ENCODE data around the gene OR5B3. TPM values are rescaled to one million over a fixed set of nuclear protein-coding genes. Genes with fewer than 3 reads are reported as not detected.

Gene OR5B3
- total RNA-seq (not detected), polyA plus RNA-seq (not detected)

GRCh38 chr11:58406774-58407173 lies at the start of gene OR5B3:
Gene OR5B3 (minus strand): TSS chr11:58406874. CDS start chr11:58403409, 3,465 bp downstream.
- Histone ChIP-seq H3K4me1 (no peaks in the 10 kb centered on the region), H3K9me3 (no peaks in the 10 kb centered on the region), H3K27ac (no peak within 1 kb of the TSS), H3K4me3 (no peak within 1 kb of the TSS), H3K27me3 (no peaks in the 10 kb centered on the region), H3K36me3 (no peaks in the 10 kb centered on the region)
- intact Hi-C loops (cut with DNase I) = no loop called here
- no peak for FAIRE-seq
- 36 to 44% methylated on average over 1 of the region's 1 CpG for WGBS, 2 donors
- TF ChIP-seq, protein P1, sequence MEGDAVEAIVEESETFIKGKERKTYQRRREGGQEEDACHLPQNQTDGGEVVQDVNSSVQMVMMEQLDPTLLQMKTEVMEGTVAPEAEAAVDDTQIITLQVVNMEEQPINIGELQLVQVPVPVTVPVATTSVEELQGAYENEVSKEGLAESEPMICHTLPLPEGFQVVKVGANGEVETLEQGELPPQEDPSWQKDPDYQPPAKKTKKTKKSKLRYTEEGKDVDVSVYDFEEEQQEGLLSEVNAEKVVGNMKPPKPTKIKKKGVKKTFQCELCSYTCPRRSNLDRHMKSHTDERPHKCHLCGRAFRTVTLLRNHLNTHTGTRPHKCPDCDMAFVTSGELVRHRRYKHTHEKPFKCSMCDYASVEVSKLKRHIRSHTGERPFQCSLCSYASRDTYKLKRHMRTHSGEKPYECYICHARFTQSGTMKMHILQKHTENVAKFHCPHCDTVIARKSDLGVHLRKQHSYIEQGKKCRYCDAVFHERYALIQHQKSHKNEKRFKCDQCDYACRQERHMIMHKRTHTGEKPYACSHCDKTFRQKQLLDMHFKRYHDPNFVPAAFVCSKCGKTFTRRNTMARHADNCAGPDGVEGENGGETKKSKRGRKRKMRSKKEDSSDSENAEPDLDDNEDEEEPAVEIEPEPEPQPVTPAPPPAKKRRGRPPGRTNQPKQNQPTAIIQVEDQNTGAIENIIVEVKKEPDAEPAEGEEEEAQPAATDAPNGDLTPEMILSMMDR (IDR thresholded peaks at IDR 0.05) = no peak
- ATAC-seq = no peak
- no peak for DNase-seq

DNA sequence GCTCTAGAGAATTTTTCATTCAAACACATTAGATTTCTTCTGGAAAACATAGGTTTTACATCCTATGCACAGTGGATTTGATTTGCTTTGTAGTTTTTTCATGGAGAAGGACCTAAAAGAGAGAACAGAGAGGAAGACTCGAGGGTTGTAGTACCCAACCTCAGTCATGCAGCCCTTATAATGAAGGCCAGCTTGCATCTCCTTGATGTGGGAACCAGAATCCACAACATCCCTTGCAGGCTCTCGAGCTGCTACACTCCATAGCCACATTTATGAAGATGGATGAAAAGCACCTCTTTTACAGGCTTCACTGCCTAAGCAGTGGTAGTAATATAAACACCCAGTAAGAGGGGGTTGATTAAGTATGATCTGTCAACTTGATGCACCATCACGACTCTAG lies 44.9 kb upstream of the OR5B3 start:
- H3K36me3 ChIP-seq = no peaks in the 10 kb centered on the region
- H3K27ac ChIP-seq = no peak overlapping the region
- H3K27me3 ChIP-seq = no peaks in the 10 kb centered on the region
- FAIRE-seq (no peak), ATAC-seq (no peak), DNase-seq (no peak)
- TF ChIP-seq, protein P1 (IDR thresholded peaks at IDR 0.05) = no peak
- 29 to 47% methylated on average over 3 of the region's 3 CpGs for WGBS, 2 donors
- no peaks in the 10 kb centered on the region for H3K4me1 ChIP-seq
- no peaks in the 10 kb centered on the region for H3K9me3 ChIP-seq
- intact Hi-C loops (cut with DNase I) = no loop called here
- H3K4me3 ChIP-seq = no peak overlapping the region

DNA sequence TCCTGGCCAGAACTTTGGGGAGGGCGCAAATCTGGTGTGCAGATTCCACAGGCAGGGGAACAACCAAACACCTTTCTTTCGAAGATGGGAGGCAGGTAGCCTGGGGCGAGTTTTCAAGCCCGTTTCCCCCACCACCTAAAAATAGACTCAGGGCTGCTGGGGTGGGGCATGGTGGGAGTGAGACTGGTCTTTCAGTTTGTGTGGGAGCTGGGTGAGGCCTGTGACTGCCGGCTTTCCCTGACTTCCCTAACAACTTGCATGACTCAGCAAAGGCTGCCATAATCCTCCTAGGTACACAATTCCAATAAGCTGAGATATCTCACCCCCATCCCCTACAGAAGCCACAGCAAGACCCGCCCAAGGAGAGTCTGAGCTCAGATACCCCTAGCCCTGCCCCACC lies 39.6 kb upstream of the OR5B3 start:
- TF ChIP-seq, protein P1 (IDR thresholded peaks at IDR 0.05) = no peak
- Histone ChIP-seq H3K36me3 (no peaks in the 10 kb centered on the region), H3K27me3 (no peaks in the 10 kb centered on the region), H3K9me3 (no peaks in the 10 kb centered on the region), H3K4me3 (no peak overlapping the region), H3K4me1 (no peaks in the 10 kb centered on the region), H3K27ac (no peak overlapping the region)
- no peak for FAIRE-seq
- DNase-seq = no peak
- WGBS, 2 donors = 66 to 73% methylated on average over 6 of the region's 6 CpGs
- no peak for ATAC-seq
- intact Hi-C loops (cut with DNase I) = no loop called here

GRCh38 chr11:58444300-58444699 lies 37.6 kb upstream of the OR5B3 start:
- Histone ChIP-seq H3K4me1 (no peaks in the 10 kb centered on the region), H3K36me3 (no peaks in the 10 kb centered on the region), H3K27me3 (no peaks in the 10 kb centered on the region), H3K27ac (no peak overlapping the region), H3K4me3 (no peak overlapping the region), H3K9me3 (no peaks in the 10 kb centered on the region)
- no peak for FAIRE-seq
- WGBS, 2 donors = 66 to 84% methylated on average over 2 of the region's 2 CpGs
- TF ChIP-seq, protein P1 (IDR thresholded peaks at IDR 0.05) = no peak
- no peak for ATAC-seq
- no peak for DNase-seq
- intact Hi-C loops (cut with DNase I) = no loop called here

GRCh38 chr11:58442136-58442535 lies 35.5 kb upstream of the OR5B3 start, which contains the start of gene OR5B12:
Gene OR5B12 (minus strand): TSS chr11:58442236. CDS start chr11:58440151, 2,085 bp downstream.
- H3K4me1 ChIP-seq = no peaks in the 10 kb centered on the region
- H3K9me3 ChIP-seq = no peaks in the 10 kb centered on the region
- TF ChIP-seq, protein P1 (IDR thresholded peaks at IDR 0.05) = no peak
- no peak for ATAC-seq
- H3K27ac ChIP-seq = no peak within 1 kb of the TSS
- FAIRE-seq = no peak
- no peaks in the 10 kb centered on the region for H3K36me3 ChIP-seq
- 60 to 71% methylated on average over 1 of the region's 1 CpG for WGBS, 2 donors
- H3K27me3 ChIP-seq = no peaks in the 10 kb centered on the region
- intact Hi-C loops (cut with DNase I) = no loop called here
- no peak within 1 kb of the TSS for H3K4me3 ChIP-seq
- DNase-seq = no peak

All from pancreas (tissue), 10 donors.